Astrocyte (in vitro differentiated cells and primary cell): ENCODE data around the gene TIMM10. TPM values are rescaled to one million over a fixed set of nuclear protein-coding genes. Genes with fewer than 3 reads are reported as not detected.
"Not testable (repeated sequence)": the region's sequence is repeated elsewhere in the genome, so short reads cannot be mapped to it uniquely, and the experiment has no call there.

ENCODE experiments used
- DNase-seq: peaks from one replicate; pipeline ENCODE4 v3.0.0-alpha.2; 2010; ENCODE audit warnings: low read depth
- FAIRE-seq: peaks from 2 replicates; lab custom pipeline; 2011; peaks lifted over from hg19 to GRCh38; lab: Jason Lieb, UNC
- H2AFZ ChIP-seq: 2 replicates; pipeline ENCODE4 v1.6.0; 2012; ENCODE audit warnings: low read depth, low read length, inconsistent platforms
- H3K27ac ChIP-seq: 2 replicates; pipeline ENCODE4 v1.5.1; 2011; ENCODE audit warnings: low read depth, low read length, inconsistent platforms
- H3K27me3 ChIP-seq: 2 replicates; pipeline ENCODE4 v1.6.0; 2011; ENCODE audit warnings: low read length, inconsistent platforms; ENCODE audit not compliant: insufficient read depth
- H3K36me3 ChIP-seq: 2 replicates; pipeline ENCODE4 v1.5.1; 2011; ENCODE audit warnings: low read length, inconsistent platforms; ENCODE audit not compliant: insufficient read depth
- H3K4me1 ChIP-seq: 2 replicates; pipeline ENCODE4 v1.5.1; 2011; ENCODE audit warnings: low read length, inconsistent platforms; ENCODE audit not compliant: insufficient read depth
- H3K4me2 ChIP-seq: 2 replicates; pipeline ENCODE4 v1.6.0; 2012; ENCODE audit warnings: low read length, inconsistent platforms
- H3K4me3 ChIP-seq: 2 replicates; pipeline ENCODE4 v1.5.1; 2011; ENCODE audit warnings: low read depth, mild to moderate bottlenecking, low read length, inconsistent platforms; ENCODE audit not compliant: insufficient read depth
- H3K79me2 ChIP-seq: 2 replicates; pipeline ENCODE4 v1.6.0; 2012; ENCODE audit warnings: mild to moderate bottlenecking, low read length, inconsistent platforms; ENCODE audit not compliant: insufficient read depth
- H3K9ac ChIP-seq: 2 replicates; pipeline ENCODE4 v1.6.0; 2012; ENCODE audit warnings: mild to moderate bottlenecking, low read length, inconsistent platforms
- H3K9me3 ChIP-seq: 2 replicates; pipeline ENCODE4 v1.5.1; 2012; ENCODE audit warnings: low read depth, mild to moderate bottlenecking, low read length, inconsistent platforms; ENCODE audit not compliant: insufficient read depth
- H4K20me1 ChIP-seq: 2 replicates; pipeline ENCODE4 v1.6.0; 2012; ENCODE audit warnings: low read length, inconsistent platforms; ENCODE audit not compliant: insufficient read depth
- H3K27ac Mint-ChIP-seq: one replicate; pipeline ENCODE4 v1.8.0; 2021; ENCODE audit warnings: mild to moderate bottlenecking, mixed read lengths; ENCODE audit not compliant: unreplicated experiment
- H3K27me3 Mint-ChIP-seq: one replicate; pipeline ENCODE4 v1.8.0; 2021; ENCODE audit warnings: low read depth, mixed read lengths; ENCODE audit not compliant: unreplicated experiment
- H3K36me3 Mint-ChIP-seq: one replicate; pipeline ENCODE4 v1.8.0; 2021; ENCODE audit warnings: low read depth, mixed read lengths; ENCODE audit not compliant: unreplicated experiment
- H3K4me1 Mint-ChIP-seq: one replicate; pipeline ENCODE4 v1.8.0; 2021; ENCODE audit warnings: low read depth, mixed read lengths; ENCODE audit not compliant: unreplicated experiment
- H3K4me3 Mint-ChIP-seq: one replicate; pipeline ENCODE4 v1.8.0; 2021; ENCODE audit warnings: mild to moderate bottlenecking, moderate library complexity, mixed read lengths; ENCODE audit not compliant: unreplicated experiment
- H3K9me3 Mint-ChIP-seq: one replicate; pipeline ENCODE4 v1.8.0; 2021; ENCODE audit warnings: mild to moderate bottlenecking, mixed read lengths; ENCODE audit not compliant: unreplicated experiment
- EZH2 ChIP-seq: IDR thresholded peaks from 2 replicates; pipeline ENCODE4 v1.6.1; 2012; ENCODE audit warnings: mild to moderate bottlenecking, low read length, inconsistent platforms; ENCODE audit not compliant: insufficient read depth
- total RNA-seq: library from RNA; stranded (reverse); gene quantifications from 2 replicates; pipeline ENCODE4 v1.2.1, GENCODE V29; 2021
- TF ChIP-seq, protein P1 (sequence below): IDR thresholded peaks from 2 replicates; pipeline ENCODE4 v1.5.1; 2011; ENCODE audit warnings: low read depth, mild to moderate bottlenecking, inconsistent platforms, low read length, moderate library complexity; ENCODE audit not compliant: insufficient read depth

TIMM10 gene
- total RNA-seq, 1 donor from 2014 or later = 56.1 TPM

DNA sequence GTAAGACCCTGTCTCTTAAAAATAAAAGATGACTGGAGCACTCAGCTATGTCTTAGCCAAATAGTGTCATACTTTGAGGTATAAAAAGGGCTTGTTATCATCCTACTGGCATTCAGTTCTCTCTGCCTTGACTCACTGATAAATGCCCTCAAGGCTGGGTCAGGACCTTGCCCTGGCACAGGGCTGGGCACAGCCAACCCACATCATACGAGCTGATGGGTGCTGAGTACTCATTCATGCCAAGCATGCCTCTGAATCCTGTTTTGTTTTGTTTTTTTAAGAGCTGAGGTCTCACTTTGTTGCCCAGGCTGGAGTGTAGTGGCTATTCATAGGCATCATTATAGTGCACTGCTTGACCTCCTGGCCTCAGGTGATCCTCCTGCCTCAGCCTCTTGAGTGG is 8.8 kb upstream of the TIMM10 start:
- Histone ChIP-seq H4K20me1 (no peaks in the 10 kb centered on the region), H2AFZ (no peak overlapping the region), H3K9ac (no peak overlapping the region), H3K36me3 (no peaks in the 10 kb centered on the region), H3K4me3 (no peak overlapping the region), H3K4me2 (no peak overlapping the region), H3K4me1 (no peaks in the 10 kb centered on the region), H3K27ac (no peak overlapping the region), H3K79me2 (no peaks in the 10 kb centered on the region), H3K9me3 (no peaks in the 10 kb centered on the region), H3K27me3 (peaks cover 2% of the 10 kb centered on the region)
- Mint-ChIP-seq H3K27me3 (peaks cover 20% of the 10 kb centered on the region), H3K36me3 (peaks cover 7% of the 10 kb centered on the region), H3K27ac (no peak overlapping the region), H3K9me3 (peaks cover 2% of the 10 kb centered on the region), H3K4me3 (no peak overlapping the region), H3K4me1 (no peaks in the 10 kb centered on the region)
- no peak for DNase-seq
- TF ChIP-seq, protein P1, sequence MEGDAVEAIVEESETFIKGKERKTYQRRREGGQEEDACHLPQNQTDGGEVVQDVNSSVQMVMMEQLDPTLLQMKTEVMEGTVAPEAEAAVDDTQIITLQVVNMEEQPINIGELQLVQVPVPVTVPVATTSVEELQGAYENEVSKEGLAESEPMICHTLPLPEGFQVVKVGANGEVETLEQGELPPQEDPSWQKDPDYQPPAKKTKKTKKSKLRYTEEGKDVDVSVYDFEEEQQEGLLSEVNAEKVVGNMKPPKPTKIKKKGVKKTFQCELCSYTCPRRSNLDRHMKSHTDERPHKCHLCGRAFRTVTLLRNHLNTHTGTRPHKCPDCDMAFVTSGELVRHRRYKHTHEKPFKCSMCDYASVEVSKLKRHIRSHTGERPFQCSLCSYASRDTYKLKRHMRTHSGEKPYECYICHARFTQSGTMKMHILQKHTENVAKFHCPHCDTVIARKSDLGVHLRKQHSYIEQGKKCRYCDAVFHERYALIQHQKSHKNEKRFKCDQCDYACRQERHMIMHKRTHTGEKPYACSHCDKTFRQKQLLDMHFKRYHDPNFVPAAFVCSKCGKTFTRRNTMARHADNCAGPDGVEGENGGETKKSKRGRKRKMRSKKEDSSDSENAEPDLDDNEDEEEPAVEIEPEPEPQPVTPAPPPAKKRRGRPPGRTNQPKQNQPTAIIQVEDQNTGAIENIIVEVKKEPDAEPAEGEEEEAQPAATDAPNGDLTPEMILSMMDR = no peak
- no peak for TF ChIP-seq EZH2
- FAIRE-seq = no peak

DNA sequence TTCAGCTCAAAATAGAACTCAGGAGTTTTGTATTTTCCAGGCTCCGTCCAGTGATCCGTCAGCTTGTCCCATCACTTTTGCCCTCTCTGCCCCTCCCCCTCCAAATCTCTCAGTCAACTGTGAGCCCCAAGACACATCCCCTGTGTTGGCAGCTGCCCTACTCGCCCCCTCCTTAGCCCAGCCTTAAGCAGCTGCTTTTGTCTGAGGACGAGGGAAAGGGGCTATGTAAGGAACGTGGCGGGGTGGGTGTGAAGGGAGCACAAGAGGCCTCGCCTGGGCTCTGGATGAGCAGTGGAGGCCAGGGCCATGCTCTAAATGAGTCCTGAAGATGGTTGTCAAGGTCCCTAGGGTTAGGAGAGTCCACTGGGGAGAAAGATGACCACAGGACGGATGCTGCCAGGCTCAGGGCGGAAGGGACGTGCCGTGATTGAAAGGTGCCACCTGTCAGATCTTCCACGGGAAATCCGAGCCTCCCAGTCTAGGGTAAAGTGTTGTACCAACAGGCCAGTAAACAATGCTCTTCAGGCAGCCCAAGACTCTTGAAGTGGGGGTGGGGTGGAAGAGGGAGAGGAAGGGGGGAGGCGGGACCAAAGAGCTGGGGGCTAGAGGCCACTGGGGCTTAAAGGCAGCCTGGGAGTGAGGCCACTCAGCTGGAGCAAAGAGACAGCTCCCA is 6.5 kb upstream of the TIMM10 start, which contains the start of gene SMTNL1:
Gene SMTNL1 (plus strand): TSS at position 649 of the 673 bp plus-strand sequence. CDS start 5,048 bp downstream, outside the sequence.
- Histone ChIP-seq H3K9ac (no peak within 1 kb of the TSS), H2AFZ (no peak within 1 kb of the TSS), H3K36me3 (no peaks in the 10 kb centered on the region), H3K9me3 (no peaks in the 10 kb centered on the region), H3K27ac (no peak within 1 kb of the TSS), H4K20me1 (no peaks in the 10 kb centered on the region), H3K27me3 (peaks cover 2% of the 10 kb centered on the region), H3K79me2 (no peaks in the 10 kb centered on the region), H3K4me2 (no peak within 1 kb of the TSS), H3K4me3 (no peak within 1 kb of the TSS), H3K4me1 (no peaks in the 10 kb centered on the region)
- no peak for DNase-seq
- TF ChIP-seq, protein P1 = no peak
- TF ChIP-seq EZH2 = no peak
- no peak for FAIRE-seq
- Mint-ChIP-seq H3K4me3 (no peak within 1 kb of the TSS), H3K27ac (peak within 1 kb of the TSS; percentile 53), H3K36me3 (peaks cover 7% of the 10 kb centered on the region), H3K27me3 (peaks cover 11% of the 10 kb centered on the region), H3K9me3 (peaks cover 2% of the 10 kb centered on the region), H3K4me1 (no peaks in the 10 kb centered on the region)

DNA sequence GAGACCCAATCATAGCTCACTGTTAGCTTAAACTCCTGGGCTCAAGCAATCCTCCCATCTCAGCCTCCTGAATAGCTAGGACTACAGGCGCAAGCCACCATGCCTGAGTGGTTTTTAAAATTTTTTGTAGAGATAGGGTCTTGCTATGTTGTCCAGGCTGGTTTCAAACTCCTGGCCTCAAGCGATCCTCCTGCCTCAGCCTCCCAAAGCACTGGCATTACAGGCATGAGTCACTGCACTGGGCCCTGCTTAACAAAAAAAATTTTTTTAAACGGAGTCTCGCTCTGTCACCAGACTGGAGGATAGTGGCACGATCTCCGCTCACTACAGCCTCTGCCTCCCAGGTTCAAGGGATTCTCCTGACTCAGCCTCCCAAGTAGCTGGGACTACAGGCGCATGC is 3.9 kb upstream of the TIMM10 start:
- not testable (repeated sequence) for H2AFZ ChIP-seq, DNase-seq, H3K4me3 ChIP-seq, H3K27me3 Mint-ChIP-seq, H3K27ac Mint-ChIP-seq, H3K4me1 ChIP-seq, H3K27ac ChIP-seq, H3K4me2 ChIP-seq, H3K36me3 Mint-ChIP-seq, H3K36me3 ChIP-seq, H3K4me1 Mint-ChIP-seq, H3K27me3 ChIP-seq, H3K9me3 ChIP-seq, FAIRE-seq, H3K4me3 Mint-ChIP-seq, H3K9me3 Mint-ChIP-seq, H4K20me1 ChIP-seq, H3K9ac ChIP-seq
- peaks cover 12% of the 10 kb centered on the region for H3K79me2 ChIP-seq
